Urinary bladder (tissue), 4 donors: Measurements from ENCODE around the gene KISS1. TPM values are rescaled to one million over a fixed set of nuclear protein-coding genes. Genes with fewer than 3 reads are reported as not detected.

ENCODE experiments used
- DNase-seq: peaks from one replicate; pipeline ENCODE4 v3.0.0-alpha.2; 2015; ENCODE audit errors: extremely low spot score
- H3K27ac ChIP-seq: one replicate; pipeline ENCODE4 v1.5.1; 2013; ENCODE audit warnings: low read depth, mild to moderate bottlenecking, moderate library complexity
- H3K36me3 ChIP-seq: one replicate; pipeline ENCODE4 v1.6.1; 2013; ENCODE audit warnings: mild to moderate bottlenecking, moderate library complexity; ENCODE audit not compliant: insufficient read depth
- H3K4me1 ChIP-seq: one replicate; pipeline ENCODE4 v1.6.1; 2013; ENCODE audit warnings: mild to moderate bottlenecking, moderate library complexity; ENCODE audit not compliant: insufficient read depth
- H3K4me3 ChIP-seq: one replicate; pipeline ENCODE4 v1.5.1; 2013; ENCODE audit warnings: low read depth, low read length
- WGBS: extraction: QIAGEN DNeasy Blood & Tissue Kit; methylation state at CpG from one replicate; pipeline ENCODE4 v1.1.7; 2013; 5-methylcytosine and 5-hydroxymethylcytosine counted together
- polyA plus RNA-seq: library from polyadenylated mRNA; stranded (reverse); fragments of 200-250 nt; gene quantifications from one replicate; pipeline ENCODE4 v1.2.3, GENCODE V29; 2013
- total RNA-seq: library from RNA; depleted of rRNA; stranded (reverse); fragments of >200 nt; gene quantifications from one replicate; pipeline ENCODE4 v1.2.3, GENCODE V29; 2014
- donor health status: healthy with polysubstance abuse.
- donor health status: healthy.

Gene KISS1
- total and polyA plus RNA-seq, 2 donors: 1.3 TPM; not detected in 1

DNA sequence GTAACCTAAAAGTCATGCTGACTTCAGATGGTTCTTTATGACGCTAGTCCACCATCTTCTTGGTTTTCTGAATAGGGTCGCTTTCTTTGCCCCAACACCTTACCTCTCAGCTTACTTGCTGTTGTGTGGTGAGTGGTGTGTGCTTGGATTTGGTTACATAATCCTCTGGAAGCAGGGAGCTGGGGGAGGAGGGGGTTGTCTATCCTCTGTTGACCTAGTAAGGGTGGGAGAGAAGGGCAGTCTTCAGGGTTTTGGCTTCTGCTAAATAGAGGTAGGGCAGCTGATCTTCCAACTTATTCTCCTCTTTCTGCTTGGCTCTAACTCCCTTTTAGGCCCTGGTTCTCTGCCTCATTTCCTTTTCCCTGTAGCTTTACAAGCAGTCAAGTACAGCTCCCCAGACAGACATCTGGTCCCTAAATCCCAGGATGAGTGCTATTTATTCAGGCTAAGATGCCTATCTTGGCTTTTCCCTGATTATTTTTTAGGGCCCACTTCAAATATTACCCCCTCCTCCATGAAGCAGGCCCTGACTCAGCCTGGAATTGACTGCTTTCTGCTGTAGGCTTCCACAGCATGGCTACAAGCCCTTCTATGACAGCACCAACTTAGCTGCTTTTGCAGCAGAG lies 23.8 kb downstream of the KISS1 start:
- WGBS: 85% methylated on average over 2 of the region's 2 CpGs
- Histone ChIP-seq H3K36me3 (no peaks in the 10 kb centered on the region), H3K4me3 (no peak overlapping the region), H3K4me1 (no peaks in the 10 kb centered on the region), H3K27ac (no peak overlapping the region)
- no peak for DNase-seq

GRCh38 chr1:204171751-204172178 lies 24.5 kb downstream of the KISS1 start:
- no peak for DNase-seq
- Histone ChIP-seq H3K36me3 (no peaks in the 10 kb centered on the region), H3K27ac (no peak overlapping the region), H3K4me1 (no peaks in the 10 kb centered on the region), H3K4me3 (no peak overlapping the region)
- WGBS: 53% methylated on average over 4 of the region's 4 CpGs

DNA sequence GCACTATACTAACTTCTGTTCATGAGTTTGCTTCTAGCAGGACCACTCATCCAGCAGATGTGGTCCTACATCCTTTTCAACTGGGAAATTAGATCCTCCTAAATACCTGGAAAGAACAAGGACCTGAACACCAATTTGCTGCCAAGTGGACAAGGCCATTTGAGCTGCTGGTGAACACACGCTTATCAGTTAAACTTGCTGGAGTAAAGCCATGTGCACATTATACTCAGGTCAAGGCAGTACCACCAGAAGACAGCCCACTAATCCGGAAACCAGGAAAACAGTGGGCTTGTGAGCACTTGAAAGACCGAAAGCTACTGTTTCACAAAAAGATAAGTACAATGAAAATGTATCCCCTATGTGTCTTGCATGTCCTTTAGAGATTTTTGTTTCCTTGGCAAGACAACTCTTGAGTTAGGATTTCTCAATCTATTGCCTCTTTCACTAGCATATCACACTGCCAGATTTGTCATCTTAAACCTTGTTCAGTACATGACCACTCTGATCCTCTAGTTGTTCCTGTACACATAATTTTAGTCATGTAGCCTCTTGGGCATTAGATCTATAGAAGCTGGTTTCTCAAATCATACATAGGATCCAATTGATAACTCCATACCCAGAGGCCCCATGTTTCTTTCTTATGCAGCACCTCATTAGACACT lies 25.7 kb downstream of the KISS1 start:
- 76% methylated on average over 3 of the region's 3 CpGs for WGBS
- no peak overlapping the region for H3K4me3 ChIP-seq
- no peak for DNase-seq

GRCh38 chr1:204169858-204170257 lies 26.4 kb downstream of the KISS1 start:
- no peak for DNase-seq
- Histone ChIP-seq H3K4me3 (no peak overlapping the region), H3K4me1 (no peaks in the 10 kb centered on the region), H3K27ac (no peak overlapping the region), H3K36me3 (no peaks in the 10 kb centered on the region)
- 93% methylated on average over 4 of the region's 4 CpGs for WGBS

More for the DNA sequence above, 25.7 kb downstream of the KISS1 start:
- no peaks in the 10 kb centered on the region for H3K36me3 ChIP-seq
- H3K4me1 ChIP-seq: no peaks in the 10 kb centered on the region
- H3K27ac ChIP-seq: no peak overlapping the region

DNA sequence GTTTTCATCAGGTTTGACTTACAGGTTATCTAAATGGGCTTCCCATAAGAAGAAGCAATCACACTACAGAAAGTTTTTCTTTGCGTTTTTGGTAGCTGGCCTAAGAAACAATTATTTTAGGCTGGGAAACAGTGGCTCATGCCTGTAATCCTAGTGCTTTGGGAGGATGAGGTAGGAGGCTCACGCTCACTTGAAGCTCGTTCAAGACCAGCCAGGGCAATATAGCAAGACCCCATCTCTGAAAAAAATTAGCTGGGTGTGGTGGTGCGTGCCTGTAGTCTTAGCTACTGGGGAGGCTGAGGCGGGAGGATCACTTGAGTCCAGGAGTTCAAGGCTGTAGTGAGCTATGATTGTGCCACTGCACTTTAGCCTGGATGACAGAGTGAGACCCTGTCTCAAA lies 28.6 kb downstream of the KISS1 start:
- WGBS: 92% methylated on average over 5 of the region's 5 CpGs
- Histone ChIP-seq H3K27ac (no peak overlapping the region), H3K4me3 (no peak overlapping the region), H3K36me3 (no peaks in the 10 kb centered on the region), H3K4me1 (no peaks in the 10 kb centered on the region)
- DNase-seq: no peak

DNA sequence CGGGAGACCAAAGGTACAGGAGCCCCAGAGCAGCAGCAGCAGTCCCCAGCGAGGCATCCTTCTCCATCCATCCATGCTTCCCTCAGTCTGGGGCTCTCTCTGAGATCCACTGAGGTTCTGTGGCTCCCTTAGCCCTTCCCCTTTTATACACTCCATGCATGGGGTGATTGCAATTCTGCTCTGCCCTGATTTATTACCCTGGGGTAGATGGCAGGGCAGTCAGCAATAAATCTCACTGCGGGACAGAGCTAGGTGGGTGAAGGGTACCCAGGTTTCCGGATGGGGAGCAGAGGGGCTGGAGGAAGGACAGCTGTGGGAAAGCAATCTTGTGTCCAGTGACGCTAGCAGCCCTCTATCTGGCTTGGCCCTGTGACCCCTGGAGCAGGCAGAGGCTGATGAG lies 30.1 kb downstream of the KISS1 start, which contains the start of gene REN:
Gene REN (minus strand): TSS at position 119 of the 400 bp plus-strand sequence. CDS start 44 bp downstream, at position 75.
- 47% methylated on average over 5 of the region's 5 CpGs for WGBS

DNA sequence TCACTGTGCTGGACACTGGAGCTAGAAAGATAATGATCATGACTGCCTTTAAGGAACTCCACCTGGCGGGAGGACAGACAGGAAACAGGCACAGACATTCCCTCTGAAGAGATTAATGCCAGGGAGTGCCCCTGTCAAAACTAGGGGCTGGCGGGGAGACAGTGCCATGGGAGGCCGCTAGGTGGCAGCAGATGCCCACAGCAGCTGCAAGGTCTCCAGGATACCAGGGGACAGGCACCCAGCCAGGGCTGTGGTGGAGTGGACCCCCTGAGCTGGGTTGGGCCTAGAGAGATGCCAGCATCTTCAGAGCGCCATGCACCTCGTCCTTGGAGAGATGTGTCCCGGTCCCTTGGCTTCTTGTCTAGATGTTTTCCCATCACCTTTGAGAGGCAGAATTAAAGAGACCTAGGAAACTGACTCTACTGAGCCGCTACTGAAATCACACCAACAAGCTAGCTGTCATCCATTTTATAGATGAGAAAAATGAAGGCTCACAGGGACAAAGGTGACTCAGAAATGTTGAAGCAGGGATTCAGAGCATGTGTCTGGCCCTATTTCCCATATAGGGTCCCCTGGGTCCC lies 33.7 kb downstream of the KISS1 start:
- Histone ChIP-seq H3K4me3 (no peak overlapping the region), H3K36me3 (no peaks in the 10 kb centered on the region), H3K27ac (no peak overlapping the region), H3K4me1 (no peaks in the 10 kb centered on the region)
- WGBS: 16% methylated on average over 7 of the region's 7 CpGs
- DNase-seq: peak; percentile 70

More for the DNA sequence above, 30.1 kb downstream of the KISS1 start, which contains the start of gene REN:
- Histone ChIP-seq H3K36me3 (no peaks in the 10 kb centered on the region), H3K4me1 (no peaks in the 10 kb centered on the region), H3K4me3 (no peak within 1 kb of the TSS), H3K27ac (no peak within 1 kb of the TSS)
- DNase-seq: no peak

DNA sequence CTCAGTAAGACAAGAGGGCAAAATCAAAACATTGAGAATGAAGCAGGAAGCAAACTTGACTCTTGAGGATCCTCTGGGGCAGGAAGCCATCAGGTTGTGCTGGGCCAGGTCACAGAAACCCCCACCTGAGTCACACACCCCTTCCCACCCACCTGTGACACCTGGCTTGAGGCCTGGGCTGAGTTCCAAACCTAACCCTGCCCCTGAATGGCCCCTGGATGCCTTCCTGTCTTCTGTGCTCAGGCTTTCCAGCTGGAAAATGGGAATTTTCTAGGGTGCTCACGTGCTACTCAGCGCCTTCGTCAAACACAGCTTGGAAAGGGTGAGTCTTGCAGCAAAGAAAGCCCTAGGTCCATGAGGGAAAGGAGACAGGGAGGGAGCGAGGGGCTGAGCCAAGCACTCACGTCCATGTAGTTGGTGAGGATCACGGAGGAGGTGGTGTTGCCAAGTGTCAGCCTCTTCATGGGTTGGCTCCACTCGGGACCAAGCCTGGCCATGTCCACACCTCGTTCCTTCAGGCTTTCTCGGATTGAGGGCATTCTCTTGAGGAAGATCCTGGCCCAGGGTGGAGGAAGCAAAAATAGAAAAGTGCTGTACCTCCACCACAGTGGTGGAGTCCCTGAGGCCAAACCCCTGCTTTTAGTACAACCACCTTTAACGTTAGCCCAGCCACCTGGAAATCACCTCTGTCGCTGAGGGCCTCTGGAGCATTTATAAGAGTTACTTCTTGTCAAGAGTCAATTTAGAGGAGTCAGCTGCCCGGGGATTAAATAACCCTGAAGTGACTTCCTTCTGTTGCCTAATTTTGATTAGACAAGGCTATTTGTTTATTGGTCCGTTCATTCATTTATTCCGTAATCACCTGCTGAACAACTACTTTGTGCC lies 34.4 kb downstream of the KISS1 start:
- DNase-seq: no peak

DNA sequence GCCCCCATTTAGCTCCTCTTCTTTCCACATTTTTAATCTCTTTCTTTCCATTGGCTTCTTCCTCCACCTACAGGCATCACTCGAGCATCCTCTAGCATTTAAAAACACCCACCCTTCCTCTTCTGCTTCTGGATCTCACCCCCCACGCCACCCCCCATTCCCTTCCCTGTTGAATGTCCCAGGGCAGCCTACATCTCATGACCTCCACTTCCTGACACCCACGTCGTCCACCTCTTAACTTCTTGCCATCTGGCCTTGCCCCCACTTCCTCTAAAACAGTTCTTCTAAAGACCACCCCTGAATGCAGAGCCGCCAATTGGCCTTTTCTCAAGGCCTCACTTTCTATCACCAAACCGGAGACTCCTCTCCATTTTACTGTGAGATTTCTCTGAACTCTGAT lies 38.3 kb downstream of the KISS1 start:
- DNase-seq: no peak
- Histone ChIP-seq H3K36me3 (no peaks in the 10 kb centered on the region), H3K4me3 (no peak overlapping the region), H3K27ac (no peak overlapping the region), H3K4me1 (no peaks in the 10 kb centered on the region)
- 66% methylated on average over 6 of the region's 6 CpGs for whole genome bisulfite sequencing

More for the DNA sequence above, 34.4 kb downstream of the KISS1 start:
- 57% methylated on average over 14 of the region's 14 CpGs for WGBS
- no peaks in the 10 kb centered on the region for H3K36me3 ChIP-seq
- no peak overlapping the region for H3K27ac ChIP-seq
- H3K4me3 ChIP-seq: no peak overlapping the region
- no peaks in the 10 kb centered on the region for H3K4me1 ChIP-seq

DNA sequence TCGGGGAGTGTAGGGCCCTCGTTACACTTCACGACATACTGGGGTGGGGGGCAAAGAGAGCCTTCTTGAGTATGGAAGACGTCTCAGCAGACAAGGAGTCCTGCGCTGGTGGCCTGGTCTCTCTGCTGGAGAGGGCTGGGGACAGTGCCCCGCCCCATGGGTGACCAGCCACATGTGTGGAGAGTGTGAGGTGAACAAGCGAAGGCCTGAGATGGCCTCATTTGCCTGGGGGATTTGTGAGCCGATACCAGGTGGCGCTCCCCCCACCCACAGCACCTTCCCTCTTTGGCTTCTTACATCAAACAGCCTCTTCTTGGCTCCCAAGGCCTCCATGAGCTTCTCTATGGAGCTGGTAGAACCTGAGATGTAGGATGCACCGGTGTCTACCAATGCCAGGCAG lies 40.4 kb downstream of the KISS1 start:
- no peak for DNase-seq
- Histone ChIP-seq H3K4me3 (no peak overlapping the region), H3K27ac (no peak overlapping the region), H3K36me3 (no peaks in the 10 kb centered on the region), H3K4me1 (no peaks in the 10 kb centered on the region)
- WGBS: 89% methylated on average over 10 of the region's 10 CpGs

GRCh38 chr1:204154568-204155255 lies 41.6 kb downstream of the KISS1 start:
- Histone ChIP-seq H3K4me1 (no peaks in the 10 kb centered on the region), H3K27ac (no peak overlapping the region), H3K4me3 (no peak overlapping the region), H3K36me3 (no peaks in the 10 kb centered on the region)
- peak; percentile 36 for DNase-seq
- WGBS: 88% methylated on average over 15 of the region's 15 CpGs

- no peak for DNase-seq
- Histone ChIP-seq H3K4me3 (no peak overlapping the region), H3K36me3 (no peaks in the 10 kb centered on the region), H3K27ac (no peak overlapping the region), H3K4me1 (no peaks in the 10 kb centered on the region)
- 92% methylated on average over 5 of the region's 5 CpGs for WGBS
These were observed 42.6 kb downstream of the KISS1 start for GRCh38 chr1:204153667-204154066.
